Measurements from ENCODE around the gene ANKRD2. TPM values are rescaled to one million over a fixed set of nuclear protein-coding genes. Genes with fewer than 3 reads are reported as not detected.
A peak's percentile ranks its signal among the peaks of the same experiment; 100 is the strongest.

The ANKRD2 gene
- total RNA-seq, 1 experiment from 2014 or later = not detected

- DNase-seq (ENCODE audit: low read depth) = peak; percentile 88
These were observed 23.8 kb downstream of the ANKRD2 start for GRCh38 chr10:97596101-97597082.

GRCh38 chr10:97597778-97598177 lies 25.2 kb downstream of the ANKRD2 start:
- DNase-seq (ENCODE audit: low read depth) = no peak

- DNase-seq (ENCODE audit: low read depth) = no peak
These were observed 26.1 kb downstream of the ANKRD2 start for GRCh38 chr10:97598407-97599271.

GRCh38 chr10:97599272-97599619 lies 26.7 kb downstream of the ANKRD2 start:
- DNase-seq (ENCODE audit: low read depth) = no peak

GRCh38 chr10:97600616-97601015 lies 28.0 kb downstream of the ANKRD2 start:
- DNase-seq (ENCODE audit: low read depth) = no peak

- DNase-seq (ENCODE audit: low read depth) = no peak
These were observed 29.0 kb downstream of the ANKRD2 start for GRCh38 chr10:97601268-97602215.

GRCh38 chr10:97607095-97607636 lies 34.6 kb downstream of the ANKRD2 start:
- DNase-seq (ENCODE audit: low read depth) = no peak

GRCh38 chr10:97608991-97609561 lies 36.5 kb downstream of the ANKRD2 start:
- no peak for DNase-seq (ENCODE audit: low read depth)

GRCh38 chr10:97611473-97611872 lies 38.9 kb downstream of the ANKRD2 start:
- no peak for DNase-seq (ENCODE audit: low read depth)

- peak; percentile 64 for DNase-seq (ENCODE audit: low read depth)
These were observed 39.8 kb downstream of the ANKRD2 start for GRCh38 chr10:97612386-97612785.

- no peak for DNase-seq (ENCODE audit: low read depth)
These were observed 45.7 kb downstream of the ANKRD2 start for GRCh38 chr10:97618285-97618684.

GRCh38 chr10:97618733-97619132 lies 46.2 kb downstream of the ANKRD2 start:
- no peak for DNase-seq (ENCODE audit: low read depth)

- DNase-seq (ENCODE audit: low read depth) = no peak
These were observed 50.7 kb downstream of the ANKRD2 start for GRCh38 chr10:97623277-97623676.

- DNase-seq (ENCODE audit: low read depth) = no peak
These were observed 55.2 kb downstream of the ANKRD2 start for GRCh38 chr10:97627731-97628130.

GRCh38 chr10:97628228-97628627 lies 55.6 kb downstream of the ANKRD2 start:
- no peak for DNase-seq (ENCODE audit: low read depth)

GRCh38 chr10:97629289-97629688 lies 56.7 kb downstream of the ANKRD2 start:
- DNase-seq (ENCODE audit: low read depth) = no peak

- no peak for DNase-seq (ENCODE audit: low read depth)
These were observed 58.5 kb downstream of the ANKRD2 start for GRCh38 chr10:97631098-97631497.

GRCh38 chr10:97632949-97633884 lies 60.6 kb downstream of the ANKRD2 start, which contains the start of gene MORN4:
Gene MORN4, minus strand, starts transcription at chr10:97633500. Its CDS starts 13,847 bp downstream, at chr10:97619653.
- peak; percentile 87 for DNase-seq (ENCODE audit: low read depth)

Data from RPMI7951 (cell line).